ENCODE measurements around the gene CCDC177. TPM values are rescaled to one million over a fixed set of nuclear protein-coding genes. Genes with fewer than 3 reads are reported as not detected.
A peak's percentile ranks its signal among the peaks of the same experiment; 100 is the strongest.

Gene CCDC177
- total and polyA plus RNA-seq, 9 of the 15 experiments (the other 6 are each of a cell fraction or from before 2014, with no cell fraction given) = not detected

DNA sequence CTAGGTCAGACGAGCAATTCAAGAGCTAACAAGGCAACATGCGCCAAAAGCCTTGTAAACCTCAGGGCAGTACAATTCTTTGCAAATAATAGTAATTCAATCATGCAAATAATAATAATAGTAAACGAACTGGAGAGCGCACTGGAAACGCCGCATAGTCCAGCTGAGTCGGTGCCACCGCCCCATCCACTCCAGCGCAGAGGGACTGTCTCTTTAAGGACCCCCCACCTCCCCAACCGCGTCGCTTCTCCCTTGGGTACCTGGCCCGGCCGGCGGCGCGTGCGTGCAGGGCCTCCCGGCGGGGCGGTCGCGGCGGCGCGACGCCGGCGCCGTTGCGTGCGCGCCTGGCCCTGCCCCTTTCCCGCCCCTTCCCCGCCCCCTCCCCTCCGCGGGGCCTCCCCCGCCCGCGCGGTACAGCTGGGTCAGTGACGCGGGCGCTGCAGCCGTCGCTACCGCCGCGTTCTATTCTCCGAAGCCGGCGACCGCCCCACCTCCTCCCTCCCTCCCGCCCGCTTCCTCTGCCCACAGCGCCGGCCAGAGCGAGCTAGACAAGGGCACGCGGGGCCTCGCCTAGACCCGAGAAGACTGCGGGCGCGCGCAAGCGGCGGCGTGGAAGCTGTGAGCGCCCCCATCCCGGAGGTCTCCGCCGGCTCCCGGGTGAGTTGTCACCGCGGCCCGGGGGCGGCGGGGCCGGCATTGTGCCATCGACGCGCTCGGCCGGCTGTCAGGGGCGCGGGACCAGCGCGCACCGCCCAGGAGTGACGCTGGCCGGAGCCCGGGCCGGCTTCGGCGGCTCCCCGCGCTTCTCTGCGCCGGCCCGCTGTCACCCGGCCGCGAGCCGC, 36.7 kb upstream of the CCDC177 start, which contains the start of gene SUSD6 (continued):
- TF ChIP-seq, protein P1, sequence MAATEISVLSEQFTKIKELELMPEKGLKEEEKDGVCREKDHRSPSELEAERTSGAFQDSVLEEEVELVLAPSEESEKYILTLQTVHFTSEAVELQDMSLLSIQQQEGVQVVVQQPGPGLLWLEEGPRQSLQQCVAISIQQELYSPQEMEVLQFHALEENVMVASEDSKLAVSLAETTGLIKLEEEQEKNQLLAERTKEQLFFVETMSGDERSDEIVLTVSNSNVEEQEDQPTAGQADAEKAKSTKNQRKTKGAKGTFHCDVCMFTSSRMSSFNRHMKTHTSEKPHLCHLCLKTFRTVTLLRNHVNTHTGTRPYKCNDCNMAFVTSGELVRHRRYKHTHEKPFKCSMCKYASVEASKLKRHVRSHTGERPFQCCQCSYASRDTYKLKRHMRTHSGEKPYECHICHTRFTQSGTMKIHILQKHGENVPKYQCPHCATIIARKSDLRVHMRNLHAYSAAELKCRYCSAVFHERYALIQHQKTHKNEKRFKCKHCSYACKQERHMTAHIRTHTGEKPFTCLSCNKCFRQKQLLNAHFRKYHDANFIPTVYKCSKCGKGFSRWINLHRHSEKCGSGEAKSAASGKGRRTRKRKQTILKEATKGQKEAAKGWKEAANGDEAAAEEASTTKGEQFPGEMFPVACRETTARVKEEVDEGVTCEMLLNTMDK (IDR thresholded peaks at IDR 0.05; ENCODE audit: borderline replicate concordance, insufficient read depth, low read depth, low read length, poor library complexity, severe bottlenecking) = no peak
- TF ChIP-seq CBX2 (IDR thresholded peaks at IDR 0.05; ENCODE audit: insufficient read depth, low read length, poor library complexity, severe bottlenecking) (no peak), RBBP5 (IDR thresholded peaks at IDR 0.05; ENCODE audit: borderline replicate concordance, insufficient read depth, low read length, poor library complexity, severe bottlenecking) (peak; percentile 65), ELF1 (tag; IDR thresholded peaks at IDR 0.05) (no peak), CBX8 (IDR thresholded peaks at IDR 0.05; ENCODE audit: borderline replicate concordance, extremely low read depth, low read depth, low read length, poor library complexity, severe bottlenecking) (no peak), MEF2A (IDR thresholded peaks at IDR 0.05; ENCODE audit: control insufficient read depth, low read depth, low read length) (no peak), SREBF1 (IDR thresholded peaks at IDR 0.05; ENCODE audit: borderline replicate concordance, low read depth, low read length) (no peak), PHF20 (IDR thresholded peaks at IDR 0.05; ENCODE audit: partially characterized antibody) (no peak), EGR1 (conservative IDR thresholded peaks at IDR 0.05) (no peak; the same call in 1 of the 2 replicates)
- TF ChIP-seq, protein P2, sequence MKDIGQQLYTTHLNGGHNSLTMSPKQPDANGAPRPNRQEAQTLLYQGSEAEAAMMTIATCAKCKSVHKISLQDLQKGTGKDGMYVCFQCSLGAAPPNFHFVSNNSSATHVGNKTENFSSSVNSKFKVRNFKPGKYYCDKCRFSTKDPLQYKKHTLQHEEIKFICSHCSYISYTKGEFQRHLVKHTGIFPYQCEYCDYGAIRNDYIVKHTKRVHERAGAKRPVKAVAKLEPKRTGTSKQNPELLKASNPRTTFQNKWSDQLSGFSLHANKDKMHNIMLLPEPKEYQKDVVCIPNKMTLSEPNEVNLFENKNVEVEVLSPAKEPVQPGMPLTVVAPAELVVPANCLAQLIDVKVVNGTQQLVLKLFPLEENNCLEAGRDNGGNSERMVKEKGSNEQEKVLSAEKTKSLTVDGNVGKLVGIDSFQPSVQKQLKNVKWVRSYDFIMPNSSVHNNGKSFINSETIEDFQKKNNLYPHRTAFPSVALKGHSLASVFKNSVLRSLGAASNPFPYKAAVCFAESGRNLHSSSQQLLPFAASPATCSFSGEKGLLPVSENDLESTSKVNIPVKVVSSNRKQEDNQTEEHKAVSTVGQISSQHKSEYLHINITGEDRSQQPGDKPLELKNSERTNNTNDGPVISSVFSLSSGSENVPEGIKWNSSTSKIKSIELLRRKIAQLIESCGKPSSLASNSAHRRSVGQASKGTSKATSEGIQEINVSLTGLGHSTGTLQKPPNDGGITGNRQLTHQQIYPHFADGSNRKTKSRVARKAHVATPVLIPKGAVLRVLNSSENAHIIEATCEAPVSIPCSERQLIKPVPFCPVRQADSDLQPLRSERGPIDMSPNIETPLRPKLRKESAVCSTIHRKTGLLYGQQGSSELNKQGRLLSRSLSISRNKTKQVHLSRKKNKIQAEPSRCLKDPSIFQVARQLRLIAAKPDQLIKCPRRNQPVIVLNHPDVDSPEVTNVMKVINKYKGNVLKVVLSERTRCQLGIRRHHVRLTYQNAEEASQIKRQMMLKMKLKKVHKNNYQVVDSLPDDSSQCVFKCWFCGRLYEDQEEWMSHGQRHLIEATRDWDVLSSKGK (CRISPR knock-in tag; IDR thresholded peaks at IDR 0.05) = no peak
- TF ChIP-seq, protein P3, sequence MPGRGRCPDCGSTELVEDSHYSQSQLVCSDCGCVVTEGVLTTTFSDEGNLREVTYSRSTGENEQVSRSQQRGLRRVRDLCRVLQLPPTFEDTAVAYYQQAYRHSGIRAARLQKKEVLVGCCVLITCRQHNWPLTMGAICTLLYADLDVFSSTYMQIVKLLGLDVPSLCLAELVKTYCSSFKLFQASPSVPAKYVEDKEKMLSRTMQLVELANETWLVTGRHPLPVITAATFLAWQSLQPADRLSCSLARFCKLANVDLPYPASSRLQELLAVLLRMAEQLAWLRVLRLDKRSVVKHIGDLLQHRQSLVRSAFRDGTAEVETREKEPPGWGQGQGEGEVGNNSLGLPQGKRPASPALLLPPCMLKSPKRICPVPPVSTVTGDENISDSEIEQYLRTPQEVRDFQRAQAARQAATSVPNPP (IDR thresholded peaks at IDR 0.05; ENCODE audit: borderline replicate concordance, insufficient read depth, insufficient read length) = no peak
- TF ChIP-seq, protein P4, sequence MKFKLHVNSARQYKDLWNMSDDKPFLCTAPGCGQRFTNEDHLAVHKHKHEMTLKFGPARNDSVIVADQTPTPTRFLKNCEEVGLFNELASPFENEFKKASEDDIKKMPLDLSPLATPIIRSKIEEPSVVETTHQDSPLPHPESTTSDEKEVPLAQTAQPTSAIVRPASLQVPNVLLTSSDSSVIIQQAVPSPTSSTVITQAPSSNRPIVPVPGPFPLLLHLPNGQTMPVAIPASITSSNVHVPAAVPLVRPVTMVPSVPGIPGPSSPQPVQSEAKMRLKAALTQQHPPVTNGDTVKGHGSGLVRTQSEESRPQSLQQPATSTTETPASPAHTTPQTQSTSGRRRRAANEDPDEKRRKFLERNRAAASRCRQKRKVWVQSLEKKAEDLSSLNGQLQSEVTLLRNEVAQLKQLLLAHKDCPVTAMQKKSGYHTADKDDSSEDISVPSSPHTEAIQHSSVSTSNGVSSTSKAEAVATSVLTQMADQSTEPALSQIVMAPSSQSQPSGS (CRISPR knock-in tag; IDR thresholded peaks at IDR 0.05) = no peak
- TF ChIP-seq, protein P5, sequence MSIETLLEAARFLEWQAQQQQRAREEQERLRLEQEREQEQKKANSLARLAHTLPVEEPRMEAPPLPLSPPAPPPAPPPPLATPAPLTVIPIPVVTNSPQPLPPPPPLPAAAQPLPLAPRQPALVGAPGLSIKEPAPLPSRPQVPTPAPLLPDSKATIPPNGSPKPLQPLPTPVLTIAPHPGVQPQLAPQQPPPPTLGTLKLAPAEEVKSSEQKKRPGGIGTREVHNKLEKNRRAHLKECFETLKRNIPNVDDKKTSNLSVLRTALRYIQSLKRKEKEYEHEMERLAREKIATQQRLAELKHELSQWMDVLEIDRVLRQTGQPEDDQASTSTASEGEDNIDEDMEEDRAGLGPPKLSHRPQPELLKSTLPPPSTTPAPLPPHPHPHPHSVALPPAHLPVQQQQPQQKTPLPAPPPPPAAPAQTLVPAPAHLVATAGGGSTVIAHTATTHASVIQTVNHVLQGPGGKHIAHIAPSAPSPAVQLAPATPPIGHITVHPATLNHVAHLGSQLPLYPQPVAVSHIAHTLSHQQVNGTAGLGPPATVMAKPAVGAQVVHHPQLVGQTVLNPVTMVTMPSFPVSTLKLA (conservative IDR thresholded peaks at IDR 0.05) = 0 out of 4 replicates have a peak, but pooled peaks of 1 of the 2 experiments have one; percentile 22
